Measurements from ENCODE around the gene SLCO3A1. TPM values are rescaled to one million over a fixed set of nuclear protein-coding genes. Genes with fewer than 3 reads are reported as not detected.

SLCO3A1 gene
- total RNA-seq, 2 experiments from 2014 or later, result 29.5 to 30.4 TPM

- H3K9me3 Mint-ChIP-seq, result peaks cover 3% of the 10 kb centered on the region
- H3K36me3 Mint-ChIP-seq (ENCODE audit: low read depth), result peaks cover 26% of the 10 kb centered on the region
- Histone ChIP-seq H3K4me3 (ENCODE audit: low read length) (no peak overlapping the region), H3K27me3 (ENCODE audit: control insufficient read depth in 1 of 2, insufficient read depth in 2 of 2, low read length in 2 of 2) (no peaks in the 10 kb centered on the region), H3K9me3 (ENCODE audit: control insufficient read depth in 1 of 2, insufficient read depth in 1 of 2, low read length in 2 of 2) (peaks cover 0 to 4% of the 10 kb centered on the region in 2 experiments), H3K4me1 (ENCODE audit: insufficient read depth, low read length) (peaks cover 28% of the 10 kb centered on the region), H3K27ac (ENCODE audit: low read depth in 1 of 2, low read length in 2 of 2) (no peak overlapping the region), H3K36me3 (ENCODE audit: insufficient read depth, low read length) (peaks cover 5% of the 10 kb centered on the region)
- H3K4me3 Mint-ChIP-seq, result no peak overlapping the region
- ChIA-PET POLR2A (no interaction called here), CTCF (no interaction called here)
- H3K27me3 Mint-ChIP-seq, result no peaks in the 10 kb centered on the region
- TF ChIP-seq, protein P1, sequence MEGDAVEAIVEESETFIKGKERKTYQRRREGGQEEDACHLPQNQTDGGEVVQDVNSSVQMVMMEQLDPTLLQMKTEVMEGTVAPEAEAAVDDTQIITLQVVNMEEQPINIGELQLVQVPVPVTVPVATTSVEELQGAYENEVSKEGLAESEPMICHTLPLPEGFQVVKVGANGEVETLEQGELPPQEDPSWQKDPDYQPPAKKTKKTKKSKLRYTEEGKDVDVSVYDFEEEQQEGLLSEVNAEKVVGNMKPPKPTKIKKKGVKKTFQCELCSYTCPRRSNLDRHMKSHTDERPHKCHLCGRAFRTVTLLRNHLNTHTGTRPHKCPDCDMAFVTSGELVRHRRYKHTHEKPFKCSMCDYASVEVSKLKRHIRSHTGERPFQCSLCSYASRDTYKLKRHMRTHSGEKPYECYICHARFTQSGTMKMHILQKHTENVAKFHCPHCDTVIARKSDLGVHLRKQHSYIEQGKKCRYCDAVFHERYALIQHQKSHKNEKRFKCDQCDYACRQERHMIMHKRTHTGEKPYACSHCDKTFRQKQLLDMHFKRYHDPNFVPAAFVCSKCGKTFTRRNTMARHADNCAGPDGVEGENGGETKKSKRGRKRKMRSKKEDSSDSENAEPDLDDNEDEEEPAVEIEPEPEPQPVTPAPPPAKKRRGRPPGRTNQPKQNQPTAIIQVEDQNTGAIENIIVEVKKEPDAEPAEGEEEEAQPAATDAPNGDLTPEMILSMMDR (IDR thresholded peaks at IDR 0.05), result no peak
- H3K27ac Mint-ChIP-seq, result no peak overlapping the region
- intact Hi-C loops (cut with DNase I, micrococcal nuclease), result no loop called here
- DNase-seq, result no peak
- H3K4me1 Mint-ChIP-seq (ENCODE audit: low read depth), result peaks cover 62% of the 10 kb centered on the region
- no peak for ATAC-seq (ENCODE audit: poor library complexity)
Observed at GRCh38 chr15:91874171-91874570, 20.7 kb downstream of the SLCO3A1 start.

DNA sequence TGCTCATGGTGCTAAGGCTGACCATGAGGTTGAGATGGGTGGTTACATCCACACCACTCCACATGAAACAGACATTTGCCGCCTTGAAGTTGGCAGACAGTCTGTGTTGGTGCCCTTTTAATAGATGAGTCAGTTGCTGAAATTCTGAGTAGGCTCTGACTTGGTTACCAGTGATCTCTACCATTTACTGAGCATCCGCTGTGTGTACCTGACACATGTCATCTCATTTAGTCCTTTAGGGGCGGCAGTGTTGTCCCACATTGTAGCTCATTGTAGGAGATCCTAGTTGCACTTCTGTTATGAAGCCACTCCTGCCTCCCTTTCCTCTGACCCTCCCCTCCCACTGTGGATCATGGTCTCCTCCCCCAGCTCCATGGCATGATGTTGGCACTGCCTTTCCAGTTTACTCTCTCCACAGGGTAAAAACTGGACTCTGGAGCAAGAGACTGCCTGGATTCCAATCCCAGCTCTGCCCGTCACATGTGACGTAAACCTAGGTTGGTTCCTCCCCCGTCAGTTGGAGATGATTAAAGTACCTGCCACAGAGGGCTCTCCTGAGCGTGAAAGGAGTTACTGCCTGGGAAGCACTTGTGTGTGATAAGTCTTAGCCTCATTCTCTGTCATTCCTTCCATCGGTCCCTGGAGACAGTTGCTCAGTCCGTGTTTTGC lies 21.6 kb downstream of the SLCO3A1 start:
- H3K27me3 Mint-ChIP-seq, result no peaks in the 10 kb centered on the region
- intact Hi-C loops (cut with DNase I, micrococcal nuclease), result no loop called here
- DNase-seq, result no peak
- POLR2A ChIA-PET, result no interaction called here
- H3K4me3 Mint-ChIP-seq, result no peak overlapping the region
- TF ChIP-seq, protein P1 (IDR thresholded peaks at IDR 0.05), result no peak
- Histone ChIP-seq H3K9me3 (ENCODE audit: control insufficient read depth in 1 of 2, insufficient read depth in 1 of 2, low read length in 2 of 2) (peaks cover 0 to 4% of the 10 kb centered on the region in 2 experiments), H3K4me3 (ENCODE audit: low read length) (no peak overlapping the region), H3K36me3 (ENCODE audit: insufficient read depth, low read length) (peaks cover 5% of the 10 kb centered on the region), H3K4me1 (ENCODE audit: insufficient read depth, low read length) (peaks cover 20% of the 10 kb centered on the region), H3K27ac (ENCODE audit: low read depth in 1 of 2, low read length in 2 of 2) (no peak overlapping the region), H3K27me3 (ENCODE audit: control insufficient read depth in 1 of 2, insufficient read depth in 2 of 2, low read length in 2 of 2) (no peaks in the 10 kb centered on the region)
- peaks cover 3% of the 10 kb centered on the region for H3K9me3 Mint-ChIP-seq
- peaks cover 26% of the 10 kb centered on the region for H3K36me3 Mint-ChIP-seq (ENCODE audit: low read depth)
- H3K4me1 Mint-ChIP-seq (ENCODE audit: low read depth), result peaks cover 63% of the 10 kb centered on the region
- no peak overlapping the region for H3K27ac Mint-ChIP-seq
- no peak for ATAC-seq (ENCODE audit: poor library complexity)
- CTCF ChIA-PET, result no interaction called here

DNA sequence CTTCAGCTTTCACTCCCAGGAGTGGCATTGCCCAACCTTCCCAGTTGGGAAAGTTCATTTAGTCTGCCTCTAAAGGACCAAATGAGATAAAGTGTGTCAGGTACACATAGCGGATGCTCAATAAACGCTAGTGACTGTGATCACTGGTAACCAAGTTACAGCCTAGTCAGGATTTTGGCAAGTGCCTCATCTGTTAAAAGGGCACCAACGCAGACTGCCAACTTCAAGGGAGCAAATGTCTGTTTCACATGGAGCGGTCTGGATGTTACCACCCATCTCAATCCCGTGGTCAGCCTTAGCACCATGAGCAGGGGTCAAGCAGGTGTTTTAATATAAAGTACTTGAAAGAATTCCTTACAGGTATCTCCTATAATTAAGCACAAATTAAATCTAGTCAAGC lies 22.7 kb downstream of the SLCO3A1 start:
- Mint-ChIP-seq H3K4me1 (ENCODE audit: low read depth) (peaks cover 61% of the 10 kb centered on the region), H3K36me3 (ENCODE audit: low read depth) (peaks cover 21% of the 10 kb centered on the region)

More for the DNA sequence above, 22.7 kb downstream of the SLCO3A1 start:
- Mint-ChIP-seq H3K27me3 (no peaks in the 10 kb centered on the region), H3K9me3 (peaks cover 3% of the 10 kb centered on the region), H3K27ac (no peak overlapping the region), H3K4me3 (no peak overlapping the region)
- DNase-seq (no peak), ATAC-seq (ENCODE audit: poor library complexity) (no peak)
- Histone ChIP-seq H3K27ac (ENCODE audit: low read depth in 1 of 2, low read length in 2 of 2) (no peak overlapping the region), H3K36me3 (ENCODE audit: insufficient read depth, low read length) (peaks cover 5% of the 10 kb centered on the region), H3K4me3 (ENCODE audit: low read length) (no peak overlapping the region), H3K27me3 (ENCODE audit: control insufficient read depth in 1 of 2, insufficient read depth in 2 of 2, low read length in 2 of 2) (no peaks in the 10 kb centered on the region), H3K9me3 (ENCODE audit: control insufficient read depth in 1 of 2, insufficient read depth in 1 of 2, low read length in 2 of 2) (peaks cover 0 to 4% of the 10 kb centered on the region in 2 experiments), H3K4me1 (ENCODE audit: insufficient read depth, low read length) (peaks cover 22% of the 10 kb centered on the region)
- CTCF ChIA-PET, result no interaction called here
- POLR2A ChIA-PET, result no interaction called here
- TF ChIP-seq, protein P1 (IDR thresholded peaks at IDR 0.05), result no peak
- intact Hi-C loops (cut with DNase I, micrococcal nuclease), result no loop called here

Measured in CD4-positive, alpha-beta T cell (primary cell).